HT-29 (cell line): ENCODE data around the gene ESPNL. TPM values are rescaled to one million over a fixed set of nuclear protein-coding genes. Genes with fewer than 3 reads are reported as not detected.

Experiments
- DNase-seq: peaks from one replicate; pipeline ENCODE4 v3.0.0-alpha.2; 2015; ENCODE audit warnings: low spot score
- total RNA-seq: library from RNA; depleted of rRNA; stranded (reverse); fragments of >200 nt; shearing (Covaris generic); gene quantifications from 2 replicates; pipeline ENCODE4 v1.2.3, GENCODE V29; 2014

ESPNL gene
- total RNA-seq, 1 experiment from 2014 or later: not detected

DNA sequence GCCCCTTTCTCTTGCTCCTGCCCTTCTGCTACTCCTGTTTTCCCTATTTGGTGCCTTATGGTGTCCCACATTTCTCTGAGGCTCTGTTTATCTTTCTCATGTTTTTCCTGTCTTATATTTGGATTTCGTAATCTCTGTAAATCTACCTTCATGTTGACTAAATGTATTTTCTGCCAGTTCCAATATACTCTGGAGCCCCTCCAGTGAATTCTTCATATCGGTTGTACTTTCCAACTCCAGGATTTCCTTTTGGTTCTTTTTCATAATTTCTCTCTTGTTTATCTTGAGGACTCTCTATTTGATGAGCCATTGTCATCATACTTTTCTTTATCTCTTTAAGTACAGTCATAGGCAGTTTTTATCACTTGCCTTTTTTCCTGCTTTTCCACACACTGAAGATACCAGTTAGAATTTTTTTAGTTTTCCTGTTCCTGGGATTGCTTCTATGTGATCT, 20.2 kb upstream of the ESPNL start:
- no peak for DNase-seq

- DNase-seq: no peak
Observed at GRCh38 chr2:238080518-238080917, 19.6 kb upstream of the ESPNL start.

DNA sequence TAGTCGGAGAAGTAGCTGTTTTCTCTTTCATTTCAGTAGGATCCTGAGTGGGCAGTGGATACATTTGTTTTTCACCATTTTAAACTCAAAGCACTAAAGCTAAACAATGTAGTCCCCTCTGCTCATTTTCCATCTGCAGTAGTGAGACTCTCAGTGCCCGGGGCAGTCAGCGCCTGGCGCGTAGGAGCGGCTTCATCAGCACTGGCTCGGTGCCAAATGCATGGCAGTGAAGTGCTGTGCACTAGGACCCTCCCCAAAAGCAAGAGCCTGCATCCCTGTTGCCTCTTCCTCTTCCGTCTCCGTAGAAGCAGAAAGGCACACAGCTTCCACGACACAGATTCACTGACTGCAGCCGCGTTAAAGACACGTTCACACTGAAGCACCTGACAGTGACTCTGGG, 19.0 kb upstream of the ESPNL start:
- no peak for DNase-seq

DNA sequence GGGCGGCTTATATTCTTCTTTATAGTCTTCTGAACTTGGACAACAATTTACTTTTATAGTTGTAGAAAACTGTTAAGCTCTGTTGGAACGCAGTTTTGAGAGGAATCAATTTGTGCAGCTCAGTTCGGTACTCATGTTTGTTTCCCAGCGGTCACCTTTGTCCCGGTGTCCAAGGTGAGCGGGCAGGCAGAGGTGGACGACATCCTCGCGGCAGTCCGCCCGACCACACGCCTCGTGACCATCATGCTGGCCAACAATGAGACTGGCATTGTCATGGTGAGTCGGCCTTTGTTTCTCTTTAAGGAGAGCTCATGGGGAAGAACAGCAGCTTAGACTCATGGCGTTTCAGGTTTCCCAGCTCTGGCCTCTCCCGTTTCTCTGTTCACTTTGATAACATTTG, 18.6 kb upstream of the ESPNL start:
- DNase-seq: no peak

DNA sequence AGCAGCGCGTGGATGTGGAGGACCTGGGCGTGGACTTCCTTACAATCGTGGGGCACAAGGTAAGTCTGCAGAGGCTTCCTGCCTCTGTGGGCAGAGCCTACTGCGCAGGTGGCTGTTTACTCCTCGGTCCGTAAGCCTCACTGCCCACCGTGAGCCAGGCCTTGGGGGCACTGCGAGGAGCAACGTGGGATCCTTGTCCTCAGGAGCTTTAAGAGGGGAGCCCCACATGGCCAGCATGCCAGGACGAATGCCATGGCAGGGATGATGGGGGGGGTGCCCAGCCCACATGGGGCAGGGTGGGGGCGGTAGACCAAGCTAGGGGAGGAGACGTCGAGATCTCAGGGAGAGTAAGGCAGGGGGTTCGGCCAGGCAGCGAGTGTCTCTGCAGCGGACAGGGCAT, 18.0 kb upstream of the ESPNL start:
- no peak for DNase-seq

DNA sequence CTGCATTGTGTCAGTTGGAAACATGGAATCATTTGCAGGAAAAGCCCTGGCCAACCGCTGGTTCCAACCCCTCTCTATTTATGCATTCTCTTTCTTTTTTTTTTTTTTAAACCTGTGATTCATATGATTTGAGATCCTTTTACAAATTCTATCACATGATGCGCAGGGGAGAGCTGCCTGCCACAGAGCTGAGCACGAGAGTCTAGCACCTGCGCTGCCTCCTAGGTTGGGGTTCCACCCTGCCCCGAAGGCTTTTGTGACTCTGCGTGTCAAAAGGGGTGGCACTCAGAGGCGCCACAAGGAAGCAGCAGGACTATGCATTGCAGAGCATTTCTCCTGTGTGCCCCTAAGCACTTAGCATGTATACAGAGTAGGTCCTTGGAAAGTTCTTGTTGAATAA, 17.3 kb upstream of the ESPNL start:
- no peak for DNase-seq

GRCh38 chr2:238083919-238084318, 16.2 kb upstream of the ESPNL start:
- DNase-seq: no peak

GRCh38 chr2:238084761-238085160, 15.4 kb upstream of the ESPNL start:
- no peak for DNase-seq

DNA sequence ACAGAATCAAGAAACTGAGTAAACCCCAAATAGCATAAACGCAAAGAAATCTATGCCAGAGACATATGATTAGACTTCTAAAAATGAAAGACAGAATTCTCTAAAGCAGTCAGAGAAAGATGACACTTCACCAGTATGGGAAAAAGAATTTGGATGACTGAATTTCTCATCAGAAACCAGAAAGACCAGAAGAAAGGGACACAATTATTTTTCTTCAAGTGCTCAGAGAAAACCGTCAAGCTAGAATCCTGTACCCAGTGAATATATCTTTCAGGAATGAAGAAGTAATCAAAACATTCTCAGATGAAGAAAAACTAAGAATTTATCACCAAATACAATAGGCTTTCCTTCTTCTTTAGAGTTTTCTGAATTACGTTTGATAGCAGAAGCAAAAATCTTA, 14.2 kb upstream of the ESPNL start:
- no peak for DNase-seq

DNA sequence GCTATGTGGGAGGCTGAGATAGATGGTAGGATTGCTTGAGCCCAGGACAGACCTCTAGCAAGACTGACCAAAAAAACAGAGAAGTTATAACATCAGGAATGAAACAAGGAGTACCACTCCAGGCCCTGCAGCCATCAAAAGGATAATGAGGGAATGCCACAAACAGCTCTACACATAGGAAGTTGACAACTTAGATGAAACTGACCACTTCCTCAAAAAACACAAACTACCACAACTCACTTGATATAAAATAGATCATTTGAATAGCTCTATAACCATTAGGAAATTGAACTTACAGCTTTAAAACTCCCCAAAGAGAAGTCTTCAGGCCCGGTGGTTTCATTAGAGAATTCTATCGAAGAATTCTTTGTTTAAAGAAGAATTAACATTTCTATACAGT, 12.9 kb upstream of the ESPNL start:
- no peak for DNase-seq

GRCh38 chr2:238090887-238091286, 9.3 kb upstream of the ESPNL start:
- no peak for DNase-seq

GRCh38 chr2:238091436-238092060, 8.6 kb upstream of the ESPNL start:
- no peak for DNase-seq

GRCh38 chr2:238092486-238093035, 7.6 kb upstream of the ESPNL start:
- DNase-seq: no peak

- no peak for DNase-seq
Observed at GRCh38 chr2:238093181-238094140, 6.7 kb upstream of the ESPNL start.

DNA sequence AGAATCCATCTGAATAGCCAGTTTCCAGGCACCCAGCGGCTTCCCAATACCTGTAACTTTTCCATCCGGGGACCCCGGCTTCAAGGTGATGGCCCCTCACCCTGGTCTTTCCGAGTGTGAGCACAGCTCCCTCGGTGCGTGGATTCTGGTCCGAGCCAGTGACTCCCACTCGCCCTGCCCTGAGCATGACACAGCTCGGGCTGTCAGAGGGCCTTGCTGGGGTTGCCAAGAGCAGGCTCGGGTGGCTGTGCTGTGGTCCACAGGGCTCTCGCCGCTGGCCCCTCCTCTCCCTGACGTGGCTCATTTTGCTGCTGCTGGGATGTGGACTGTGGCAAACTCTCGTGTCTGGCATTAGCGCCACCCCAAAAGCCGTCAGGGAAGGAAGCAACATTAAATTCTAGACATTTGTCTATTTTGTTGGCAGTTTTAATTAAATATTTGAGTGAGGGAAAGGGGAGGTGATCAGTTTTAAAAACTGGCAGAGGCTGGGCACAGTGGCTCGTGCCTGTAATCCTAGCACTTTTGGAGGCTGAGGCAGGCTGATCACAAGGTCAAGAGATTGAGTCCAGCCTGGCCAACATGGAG, 5.6 kb upstream of the ESPNL start:
- DNase-seq: no peak

DNA sequence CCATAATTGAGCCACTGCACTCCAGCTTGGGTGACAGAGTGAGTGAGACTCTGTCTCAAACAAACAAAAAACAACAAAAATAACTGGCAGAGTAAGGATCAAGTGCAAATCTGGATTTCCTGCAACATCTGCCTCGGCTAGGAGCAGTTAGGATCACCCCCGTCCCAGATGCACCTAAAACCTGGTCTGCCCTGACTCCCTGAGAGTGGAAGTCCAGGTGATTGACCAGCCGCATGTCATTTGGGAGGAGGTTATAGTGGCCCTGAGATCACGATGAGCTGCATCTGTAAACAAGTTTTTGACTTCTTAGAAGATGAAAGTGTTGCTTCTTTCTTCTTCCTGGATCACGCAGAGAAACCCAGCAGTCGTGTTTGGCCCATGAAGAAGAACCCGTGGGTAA, 5.0 kb upstream of the ESPNL start:
- DNase-seq: no peak

- no peak for DNase-seq
Observed at GRCh38 chr2:238096311-238097011, 3.7 kb upstream of the ESPNL start.

- no peak for DNase-seq
Observed at GRCh38 chr2:238097201-238097987, 2.7 kb upstream of the ESPNL start.

DNA sequence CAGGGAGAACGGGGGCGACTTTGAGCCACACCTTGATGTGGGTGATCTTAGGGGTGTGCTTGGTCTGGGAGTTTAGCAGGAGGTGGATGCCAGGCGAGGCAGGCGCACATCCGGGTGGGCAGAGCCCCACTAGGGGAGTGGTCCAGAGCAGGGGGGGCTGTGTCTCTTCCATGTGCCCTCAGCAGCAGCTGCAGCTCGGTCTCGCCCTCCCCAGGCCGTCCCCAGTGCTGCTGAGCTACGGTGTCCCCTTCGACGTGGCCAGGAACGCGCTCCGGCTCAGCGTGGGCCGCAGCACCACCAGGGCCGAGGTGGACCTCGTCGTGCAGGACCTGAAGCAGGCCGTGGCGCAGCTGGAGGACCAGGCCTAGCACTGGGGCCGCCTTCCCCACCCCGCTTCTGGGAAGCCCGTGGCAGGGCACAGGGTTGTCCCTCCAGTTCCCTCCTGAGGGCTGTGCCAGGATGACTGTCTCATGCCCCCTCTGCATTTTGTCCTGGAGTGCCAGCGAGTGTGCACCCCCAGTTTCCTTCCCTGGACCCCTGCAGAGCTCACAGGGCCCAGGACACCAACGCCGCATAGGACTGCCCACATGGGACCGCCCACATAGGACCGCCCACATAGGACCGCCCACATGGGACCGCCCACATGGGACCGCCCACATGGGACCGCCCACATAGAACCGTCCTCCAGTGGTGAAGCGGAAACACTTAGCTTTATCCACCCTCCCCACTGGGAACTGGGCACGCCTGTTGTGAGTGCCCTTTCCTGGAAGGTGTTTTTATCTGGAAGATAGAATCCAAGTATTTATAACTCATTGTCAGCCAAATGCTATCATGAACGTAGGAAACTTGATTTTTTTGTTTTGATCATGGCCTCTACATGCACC, 1.9 kb upstream of the ESPNL start:
- peak; percentile 94 for DNase-seq
